Mammary epithelial cell (primary cell): ENCODE data around the gene IL1RL2.

Experiments
- CTCF ChIP-seq, 2 donors: IDR thresholded peaks in 1 of 2; conservative IDR thresholded peaks in 1 of 2; 2 replicates each; pipeline ENCODE4 v1.5.1; 2011 to 2012; ENCODE audit warnings: inconsistent platforms in 2 of 2, low read length in 2 of 2, mild to moderate bottlenecking in 2 of 2, control low read depth in 1 of 2, low read depth in 1 of 2; ENCODE audit not compliant: insufficient read depth in 1 of 2; ENCODE audit errors: extremely low read depth in 1 of 2
- EZH2 ChIP-seq: IDR thresholded peaks from 2 replicates; pipeline ENCODE4 v1.6.1; 2012; ENCODE audit warnings: low read length, inconsistent platforms, borderline replicate concordance

DNA sequence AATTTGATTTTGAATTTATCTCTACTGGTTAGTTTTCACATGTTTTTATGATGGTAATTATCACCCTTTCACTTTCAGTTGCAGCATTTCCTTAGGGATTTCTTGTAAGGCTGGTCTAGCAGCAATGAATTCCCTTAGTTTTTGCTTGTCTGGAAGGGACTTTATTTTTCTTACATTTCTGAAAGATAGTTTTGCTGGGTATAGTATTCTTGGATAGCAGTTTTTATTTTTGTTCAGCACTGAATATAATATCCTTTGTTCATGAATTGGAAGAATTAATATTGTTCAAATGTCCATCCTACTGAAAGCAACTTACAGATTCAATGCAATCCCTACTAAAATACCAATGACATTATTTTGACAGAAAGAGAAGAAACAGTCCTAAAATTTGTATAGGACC, 30.2 kb downstream of the IL1RL2 start:
- TF ChIP-seq CTCF (conservative IDR thresholded peaks at IDR 0.05 in 1 of 2, IDR thresholded peaks at IDR 0.05 in 1 of 2; ENCODE audit: extremely low read depth in 1 of 2, insufficient read depth in 1 of 2, low read depth in 1 of 2, low read length in 2 of 2) (no peak), EZH2 (no peak)
